ENCODE data around the gene USP40. TPM values are rescaled to one million over a fixed set of nuclear protein-coding genes. Genes with fewer than 3 reads are reported as not detected.

The USP40 gene
- total and polyA plus RNA-seq, 10 of the 15 experiments (the other 5 are each of a cell fraction or from before 2014, with no cell fraction given): 3.4 to 20.8 (median 15.2) TPM

DNA sequence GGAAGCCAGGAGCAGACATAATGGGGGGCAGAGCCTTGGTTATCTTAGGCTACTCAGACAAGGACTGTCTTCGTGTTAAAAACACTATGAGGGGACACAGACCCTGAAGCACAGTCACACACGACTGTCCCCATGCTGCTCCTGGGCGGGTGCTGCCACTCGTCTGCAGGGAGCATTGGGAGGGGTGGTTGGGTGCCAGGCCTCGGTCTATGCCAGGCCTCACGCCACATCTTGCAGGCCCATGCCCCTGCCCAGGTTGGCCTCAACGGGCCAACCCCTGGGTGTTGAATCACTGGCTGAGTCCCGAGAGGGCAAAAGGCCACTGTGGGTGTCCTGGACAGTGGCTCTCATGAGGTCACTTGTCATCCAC, 97.9 kb downstream of the USP40 start:
- intact Hi-C loops (cut with micrococcal nuclease; ENCODE audit: unreplicated experiment): no loop called here
- peak; percentile 27; the same call in 1 of the 2 replicates for TF ChIP-seq POLR2A (IDR thresholded peaks at IDR 0.05; ENCODE audit: low read depth, low read length)
- no peak for TF ChIP-seq MEF2B (IDR thresholded peaks at IDR 0.05; ENCODE audit: partially characterized antibody, poor library complexity, severe bottlenecking)
- Histone ChIP-seq H3K79me2 (ENCODE audit: control insufficient read depth, insufficient read depth, low read length) (no peaks in the 10 kb centered on the region), H3K9ac (ENCODE audit: control insufficient read depth, insufficient read depth, low read length) (no peak overlapping the region), H3K4me3 (no peak overlapping the region), H3K27ac (ENCODE audit: control insufficient read depth, insufficient read depth) (no peak overlapping the region), H4K20me1 (ENCODE audit: control insufficient read depth, insufficient read depth) (no peaks in the 10 kb centered on the region), H3K4me2 (ENCODE audit: control insufficient read depth, insufficient read depth) (no peak overlapping the region), H3K4me1 (ENCODE audit: control insufficient read depth, insufficient read depth, low read length) (no peaks in the 10 kb centered on the region), H3K27me3 (replicated peaks in 1 of 2; ENCODE audit: control insufficient read depth in 2 of 2, insufficient read depth in 2 of 2, low read length in 1 of 2) (no peaks in the 10 kb centered on the region), H2AFZ (ENCODE audit: control insufficient read depth, low read depth, low read length) (no peak overlapping the region), H3K9me3 (replicated peaks; ENCODE audit: control insufficient read depth, insufficient read depth, low read length) (no peaks in the 10 kb centered on the region), H3K36me3 (ENCODE audit: control insufficient read depth in 2 of 2, insufficient read depth in 2 of 2, low read length in 1 of 2) (peaks cover 10 to 25% of the 10 kb centered on the region in 2 experiments)
- ChIA-PET SMC1A (ENCODE audit: uncharacterized antibody, unreplicated experiment) (no interaction called here), CTCF (no interaction called here), RAD21 (ENCODE audit: unreplicated experiment) (no interaction called here), POLR2A (no interaction called here)
- DNase-seq (ENCODE audit: low read depth, low spot score): no peak
- BruUV-seq (replicated peaks): no TSS peak
- in situ Hi-C loops (cut with MboI): no loop called here
- FAIRE-seq: no peak
- WGBS (ENCODE audit: insufficient coverage, insufficient replicate concordance, low lambda C conversion rate, missing lambda C conversion rate): 99% methylated on average over 8 of the region's 8 CpGs
- no peak for ATAC-seq

- H4K20me1 ChIP-seq (ENCODE audit: control insufficient read depth, insufficient read depth): no peaks in the 10 kb centered on the region
- FAIRE-seq (no peak), DNase-seq (ENCODE audit: low read depth, low spot score) (no peak), ATAC-seq (no peak)
- no peak overlapping the region for H3K27ac ChIP-seq (ENCODE audit: control insufficient read depth, insufficient read depth)
- H3K27me3 ChIP-seq (replicated peaks in 1 of 2; ENCODE audit: control insufficient read depth in 2 of 2, insufficient read depth in 2 of 2, low read length in 1 of 2): no peaks in the 10 kb centered on the region
- RAD21 ChIA-PET (ENCODE audit: unreplicated experiment): no interaction called here
- peaks cover 10 to 26% of the 10 kb centered on the region in 2 experiments for H3K36me3 ChIP-seq (ENCODE audit: control insufficient read depth in 2 of 2, insufficient read depth in 2 of 2, low read length in 1 of 2)
- no peaks in the 10 kb centered on the region for H3K4me1 ChIP-seq (ENCODE audit: control insufficient read depth, insufficient read depth, low read length)
- POLR2A ChIA-PET: no interaction called here
- intact Hi-C loops (cut with micrococcal nuclease; ENCODE audit: unreplicated experiment): no loop called here
- no peak for TF ChIP-seq CREB1 (IDR thresholded peaks at IDR 0.05; ENCODE audit: low read depth)
- TF ChIP-seq KAT2A (conservative IDR thresholded peaks at IDR 0.05; ENCODE audit: control insufficient read depth, low read depth, low read length): no peak
- 0 out of 6 replicates have a peak, but pooled peaks of 1 of the 3 experiments have one; percentile 5 for TF ChIP-seq CTCF (IDR thresholded peaks at IDR 0.05 in 2 of 3, conservative IDR thresholded peaks at IDR 0.05 in 1 of 3; ENCODE audit: control insufficient read depth in 2 of 3, extremely low read depth in 1 of 3, insufficient read depth in 1 of 3, low read depth in 3 of 3, low read length in 3 of 3)
- no peak for TF ChIP-seq SREBF1 (IDR thresholded peaks at IDR 0.05; ENCODE audit: low read length)
- TF ChIP-seq GABPA (IDR thresholded peaks at IDR 0.05; ENCODE audit: low read depth): no peak
- no peak for TF ChIP-seq MTA3 (IDR thresholded peaks at IDR 0.05; ENCODE audit: borderline replicate concordance, low read length)
- TF ChIP-seq MTA2 (IDR thresholded peaks at IDR 0.05; ENCODE audit: low read depth): no peak
- no peak for TF ChIP-seq PAX5 (IDR thresholded peaks at IDR 0.05; ENCODE audit: borderline replicate concordance, low read depth, low read length)
- no peak overlapping the region for H3K4me3 ChIP-seq
- H3K4me2 ChIP-seq (ENCODE audit: control insufficient read depth, insufficient read depth): no peak overlapping the region
- H3K9ac ChIP-seq (ENCODE audit: control insufficient read depth, insufficient read depth, low read length): no peak overlapping the region
- CTCF ChIA-PET: no interaction called here
- H2AFZ ChIP-seq (ENCODE audit: control insufficient read depth, low read depth, low read length): no peak overlapping the region
- H3K9me3 ChIP-seq (replicated peaks; ENCODE audit: control insufficient read depth, insufficient read depth, low read length): no peaks in the 10 kb centered on the region
- SMC1A ChIA-PET (ENCODE audit: uncharacterized antibody, unreplicated experiment): no interaction called here
- in situ Hi-C loops (cut with MboI): no loop called here
- no TSS peak for BruUV-seq (replicated peaks)
- no peaks in the 10 kb centered on the region for H3K79me2 ChIP-seq (ENCODE audit: control insufficient read depth, insufficient read depth, low read length)
- WGBS (ENCODE audit: insufficient coverage, insufficient replicate concordance, low lambda C conversion rate, missing lambda C conversion rate): 97% methylated on average over 22 of the region's 22 CpGs
Observed at GRCh38 chr2:233468047-233468740, 98.4 kb downstream of the USP40 start.

Measured in GM12878 (cell line).